GM12892 (cell line): Measurements from ENCODE around the gene TMEM255A.

Experiments
- DNase-seq: peaks from one replicate; pipeline ENCODE4 v3.0.0; 2011; ENCODE audit not compliant: insufficient read length
- FAIRE-seq: peaks from 2 replicates; lab custom pipeline; 2011; peaks lifted over from hg19 to GRCh38; lab: Jason Lieb, UNC
- POLR2A ChIP-seq: IDR thresholded peaks from 2 replicates; pipeline ENCODE4 v1.6.1; 2011; ENCODE audit warnings: low read depth, low read length, control low read depth
- POLR2AphosphoS5 ChIP-seq: IDR thresholded peaks from 2 replicates; pipeline ENCODE4 v1.6.1; 2011; ENCODE audit warnings: low read depth, low read length, control low read depth
- TAF1 ChIP-seq: IDR thresholded peaks from 2 replicates; pipeline ENCODE4 v1.6.1; 2011; ENCODE audit warnings: low read depth, mild to moderate bottlenecking, control low read depth, low read length, borderline replicate concordance

Gene TMEM255A

DNA sequence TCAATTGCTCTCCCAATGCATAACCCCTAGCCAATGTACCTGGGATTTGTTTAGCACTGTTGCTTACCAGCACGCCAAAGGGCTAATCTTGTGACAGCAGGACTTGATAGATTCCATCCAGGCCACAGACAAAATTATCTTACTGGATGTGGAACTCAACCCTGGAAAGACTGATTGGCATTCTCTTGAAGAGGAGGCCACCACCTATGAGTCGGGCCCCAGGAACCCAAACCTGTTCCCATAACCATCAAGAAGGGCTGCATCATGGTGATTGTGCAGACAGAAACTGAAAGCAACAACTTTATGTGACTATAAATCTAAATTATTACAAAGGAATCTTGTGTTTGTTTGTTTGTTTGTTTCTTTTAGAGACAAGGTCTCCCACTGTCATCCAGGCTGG, 19.9 kb upstream of the TMEM255A start:
- no peak for TF ChIP-seq TAF1
- TF ChIP-seq POLR2AphosphoS5: no peak
- TF ChIP-seq POLR2A: no peak
- no peak for FAIRE-seq

DNA sequence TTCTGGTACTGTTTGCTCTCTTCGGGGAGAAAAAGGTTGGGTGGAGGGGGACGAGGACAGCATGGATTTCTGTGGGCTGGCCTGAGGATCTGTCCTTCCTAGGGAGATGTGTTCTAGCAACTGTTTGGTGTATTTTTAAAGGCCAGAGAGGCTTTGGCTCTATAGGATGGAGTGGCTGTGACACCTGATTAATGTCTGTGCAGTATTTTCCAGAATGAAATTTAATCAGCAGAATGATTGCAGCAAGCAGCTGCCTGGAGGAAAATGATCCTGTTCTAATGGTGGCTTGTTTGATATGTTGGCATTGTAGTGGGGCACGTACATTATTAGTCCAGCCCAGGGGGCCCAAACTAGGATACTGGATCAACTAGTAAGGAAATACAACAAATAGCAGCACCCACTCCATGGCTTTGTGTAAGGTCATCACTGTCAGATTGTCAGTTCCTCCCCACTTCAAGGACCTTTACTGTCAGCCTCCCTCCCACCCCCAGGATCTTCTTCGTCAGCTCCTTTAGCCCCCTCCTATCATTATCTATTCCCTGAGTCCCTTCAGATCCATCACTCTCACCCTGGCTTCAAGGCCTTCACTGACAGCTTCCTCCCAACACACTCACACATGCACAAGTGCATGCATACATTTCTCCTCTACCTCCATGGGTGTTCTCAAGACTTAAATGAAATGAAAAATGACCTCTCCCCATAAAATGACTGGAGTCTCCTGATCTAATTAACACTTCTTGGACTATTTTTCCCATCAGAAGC, 10.4 kb upstream of the TMEM255A start:
- FAIRE-seq (no peak), DNase-seq (no peak)
- TF ChIP-seq TAF1 (no peak), POLR2A (no peak), POLR2AphosphoS5 (no peak)

More for the DNA sequence above, 19.9 kb upstream of the TMEM255A start:
- DNase-seq: no peak

- DNase-seq (no peak), FAIRE-seq (no peak)
- TF ChIP-seq TAF1 (no peak), POLR2AphosphoS5 (no peak), POLR2A (no peak)
Observed at GRCh38 chrX:120318411-120318810, 7.2 kb upstream of the TMEM255A start.

DNA sequence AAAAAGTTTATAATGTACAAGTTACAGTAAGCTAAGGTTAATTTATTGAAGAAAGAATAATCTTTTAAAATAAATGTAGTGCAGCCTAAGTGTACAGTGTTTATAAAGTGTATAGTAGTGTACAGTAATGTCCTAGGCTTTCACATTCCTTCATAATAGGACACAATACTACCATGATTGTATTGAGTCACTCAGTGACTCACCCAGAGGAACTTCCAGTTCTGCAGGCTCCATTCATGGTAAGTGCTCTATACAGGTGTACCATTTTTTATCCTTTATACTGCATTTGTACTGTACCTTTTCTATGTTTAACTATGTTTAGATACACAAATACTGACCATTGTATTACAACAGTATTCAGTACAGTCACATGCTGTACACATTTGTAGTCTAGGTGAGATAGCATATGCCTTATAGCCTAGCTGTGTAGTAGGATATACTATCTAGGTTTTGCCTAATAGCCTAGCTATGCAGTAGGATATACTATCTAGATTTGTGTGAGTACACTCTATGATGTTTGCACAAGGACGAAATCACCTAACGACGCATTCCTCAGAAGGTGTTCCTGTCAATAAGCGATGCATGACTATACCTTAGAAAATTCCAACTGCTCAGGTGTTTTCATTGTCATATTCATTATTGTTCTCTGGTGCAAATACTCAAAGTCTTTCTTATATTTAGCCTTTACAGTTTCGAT, 5.5 kb upstream of the TMEM255A start:
- DNase-seq (no peak), FAIRE-seq (no peak)
- TF ChIP-seq TAF1 (no peak), POLR2AphosphoS5 (no peak), POLR2A (no peak)

- peak; percentile 44 for FAIRE-seq
- no peak for DNase-seq
- TF ChIP-seq POLR2AphosphoS5 (no peak), TAF1 (no peak), POLR2A (no peak)
Observed at GRCh38 chrX:120315776-120316175, 4.5 kb upstream of the TMEM255A start.

DNA sequence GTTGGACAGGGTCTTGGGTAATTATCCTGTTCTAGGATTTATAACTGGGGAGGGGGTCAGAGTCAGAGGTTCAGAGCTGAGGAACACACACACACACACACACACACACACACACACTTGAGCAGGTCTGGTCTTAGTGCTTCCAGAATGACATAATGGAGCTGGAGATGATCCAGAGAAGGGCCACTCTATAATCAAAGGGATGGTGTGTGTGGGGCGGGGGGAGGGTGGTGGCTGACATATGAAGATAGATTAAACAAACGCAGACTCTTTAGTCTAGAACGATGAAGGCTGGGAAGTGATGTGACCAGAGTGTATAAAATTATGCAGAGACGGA, 434 bp upstream of the TMEM255A start:
- FAIRE-seq: no peak
- TF ChIP-seq POLR2A (no peak), TAF1 (no peak), POLR2AphosphoS5 (no peak)
- no peak for DNase-seq

DNA sequence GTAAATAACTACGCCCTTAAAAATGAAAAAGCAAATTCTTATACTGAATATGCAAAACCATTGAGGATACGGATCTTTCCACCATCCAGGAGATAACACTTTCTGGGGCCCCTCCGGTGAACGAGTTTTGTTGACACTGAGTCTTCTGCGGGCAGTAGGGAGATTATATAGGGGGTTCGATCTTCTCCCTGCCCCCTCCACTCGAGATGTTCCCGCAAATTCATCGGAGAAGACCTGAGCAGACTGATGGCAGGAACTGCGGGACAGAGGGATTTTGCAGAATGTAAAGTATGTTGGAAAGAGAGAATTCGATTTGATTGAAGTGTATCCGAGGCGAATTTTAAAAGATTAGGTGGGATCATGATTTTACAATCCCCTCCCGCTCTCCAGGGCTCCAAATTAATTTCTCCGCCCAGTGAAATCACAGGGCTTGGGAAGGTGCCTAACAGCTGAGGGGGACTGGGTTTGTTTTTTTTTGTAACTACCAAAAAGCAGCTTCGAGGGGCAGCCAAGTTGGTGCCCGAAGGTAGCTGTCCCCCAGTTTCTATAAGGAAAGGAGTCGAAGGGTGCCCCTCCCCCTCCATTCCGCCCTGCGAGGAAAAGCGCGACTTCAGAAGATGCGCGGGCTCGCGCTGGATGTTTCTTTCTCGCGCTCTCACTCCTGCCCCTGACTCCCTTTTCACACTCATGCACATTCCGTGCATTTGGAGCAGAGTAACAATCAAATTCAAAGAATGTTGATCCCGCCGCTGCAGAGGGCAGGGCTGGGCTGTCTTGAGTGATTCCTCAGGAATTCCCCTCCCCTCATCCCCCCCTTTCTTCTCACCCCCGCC, 1.2 kb downstream of the TMEM255A start:
- TF ChIP-seq TAF1 (no peak), POLR2AphosphoS5 (no peak), POLR2A (no peak)
- DNase-seq: peak; percentile 14
- FAIRE-seq: peak; percentile 30

DNA sequence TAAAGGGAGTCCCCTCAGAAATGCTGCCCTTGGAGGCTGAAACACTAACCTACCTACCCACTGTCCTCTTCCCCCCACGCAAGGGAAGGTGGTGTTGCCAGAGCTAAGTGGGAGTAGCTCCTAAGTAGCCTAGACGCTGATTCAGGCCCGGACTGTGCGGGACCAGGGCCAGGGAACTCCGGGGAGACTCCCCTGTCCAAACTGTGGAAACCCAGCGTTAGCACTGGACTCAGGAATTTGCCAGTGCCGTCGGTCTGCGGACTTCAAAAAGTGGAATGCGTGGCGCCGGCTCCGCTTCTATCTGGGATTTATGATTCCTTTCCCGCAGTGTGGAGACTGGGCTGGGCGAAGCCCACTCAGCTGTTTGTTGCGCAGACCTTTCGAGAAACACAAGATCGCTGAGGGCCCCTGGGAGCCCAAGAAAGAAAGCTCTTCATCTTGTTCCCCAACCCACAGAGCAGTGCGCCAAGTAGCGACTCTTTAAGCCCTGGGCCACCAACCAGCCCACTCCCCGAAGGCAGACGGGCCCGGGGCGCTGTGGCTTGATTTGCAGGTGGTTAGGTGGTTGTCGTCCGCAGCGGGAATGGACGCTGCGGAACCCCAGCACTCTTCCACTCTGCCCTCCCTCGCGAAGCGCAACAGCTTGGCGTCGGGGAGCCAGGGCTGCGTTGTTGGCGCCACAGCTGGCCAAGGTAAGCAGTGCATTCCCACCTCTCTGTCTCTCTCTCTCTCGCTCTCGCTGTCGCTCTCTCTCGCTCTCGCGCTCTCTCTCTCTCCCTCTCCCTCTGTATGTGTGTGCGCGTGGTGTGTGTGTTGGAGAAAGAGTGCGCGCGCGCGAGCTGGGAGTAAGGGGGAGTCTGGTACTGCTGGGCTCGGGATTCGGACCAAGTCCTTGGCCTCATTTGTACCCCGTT, 2.0 kb downstream of the TMEM255A start:
- TF ChIP-seq POLR2AphosphoS5 (no peak), TAF1 (no peak), POLR2A (no peak)
- DNase-seq (peak; percentile 27), FAIRE-seq (peak; percentile 87)

DNA sequence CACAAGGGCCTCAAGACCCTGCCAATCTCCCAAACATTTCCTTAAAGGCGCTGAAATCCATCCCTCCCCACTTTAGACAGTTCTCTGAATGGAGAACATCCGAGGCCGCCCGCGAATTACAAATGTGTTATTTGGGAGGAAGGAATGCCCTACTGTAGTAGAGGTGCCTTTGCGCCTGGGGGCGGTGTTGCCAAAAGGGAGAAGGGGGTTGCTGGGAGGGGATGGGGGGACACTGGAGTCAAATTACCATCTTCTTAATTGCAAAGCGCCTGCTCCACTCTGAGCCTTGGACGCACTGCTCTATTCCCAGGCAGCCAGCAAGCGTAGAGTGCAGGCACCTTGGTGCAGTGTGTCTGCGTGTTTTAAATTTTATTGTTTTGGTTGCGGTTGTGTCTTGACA, 2.7 kb downstream of the TMEM255A start:
- TF ChIP-seq POLR2A: no peak
- TF ChIP-seq POLR2AphosphoS5: no peak
- no peak for TF ChIP-seq TAF1
- DNase-seq (no peak), FAIRE-seq (no peak)

DNA sequence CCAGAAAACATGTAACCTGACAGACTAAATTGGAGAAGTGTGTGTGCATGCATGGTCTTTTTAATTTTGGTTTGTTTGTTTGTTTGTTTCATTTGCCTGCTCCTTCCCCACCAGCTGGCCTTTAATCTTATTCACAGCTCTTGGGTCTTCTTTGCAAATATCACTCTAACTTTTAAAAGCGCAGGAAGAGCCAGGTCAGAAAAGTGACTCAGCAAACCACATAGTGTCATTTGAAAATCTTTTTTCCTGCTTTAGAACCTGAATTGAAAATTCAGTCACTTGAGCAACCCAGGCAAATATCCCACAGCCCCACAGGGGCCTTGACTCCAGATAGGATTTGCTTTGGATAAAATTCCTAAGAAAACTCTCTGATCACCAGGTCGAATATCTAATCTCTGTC, 4.6 kb downstream of the TMEM255A start:
- DNase-seq (no peak), FAIRE-seq (no peak)
- no peak for TF ChIP-seq POLR2AphosphoS5
- TF ChIP-seq TAF1: no peak
- no peak for TF ChIP-seq POLR2A

- FAIRE-seq (peak; percentile 76), DNase-seq (no peak)
- TF ChIP-seq POLR2A: no peak
- no peak for TF ChIP-seq TAF1
- no peak for TF ChIP-seq POLR2AphosphoS5
Observed at GRCh38 chrX:120305531-120306141, 5.6 kb downstream of the TMEM255A start.
